Measurements from ENCODE around the gene PLPPR1. TPM values are rescaled to one million over a fixed set of nuclear protein-coding genes. Genes with fewer than 3 reads are reported as not detected.

PLPPR1 gene
- total and polyA plus RNA-seq, 2 of the 4 experiments (the other 2 are of a cell fraction): not detected

GRCh38 chr9:101232405-101232977 is 204.0 kb downstream of the PLPPR1 start:
- Histone ChIP-seq H3K23ac (ENCODE audit: low read depth, low read length) (no peak overlapping the region), H3K4ac (ENCODE audit: low read depth, low read length) (no peak overlapping the region), H2BK120ac (ENCODE audit: low read depth, low read length) (no peak overlapping the region), H3K9me3 (ENCODE audit: control insufficient read depth, insufficient read depth, low read length) (no peaks in the 10 kb centered on the region), H3K4me3 (ENCODE audit: insufficient read depth, low read depth, low read length) (no peak overlapping the region), H3K79me1 (ENCODE audit: low read depth in 1 of 2, low read length in 2 of 2) (no peaks in the 10 kb centered on the region), H2BK5ac (ENCODE audit: low read depth, low read length, poor library complexity, severe bottlenecking) (no peak overlapping the region), H4K5ac (ENCODE audit: low read depth, low read length) (no peak overlapping the region), H4K8ac (ENCODE audit: low read depth in 2 of 2, low read length in 2 of 2) (no peak overlapping the region), H3K56ac (ENCODE audit: extremely low read depth, insufficient read depth, low read length) (no peak overlapping the region), H2AFZ (replicated peaks; ENCODE audit: low read length, poor library complexity) (no peak overlapping the region), H4K91ac (ENCODE audit: insufficient read depth, low read depth, low read length) (no peak overlapping the region), H3K27ac (ENCODE audit: insufficient read depth, low read length) (no peak overlapping the region), H3K14ac (replicated peaks; ENCODE audit: low read depth, low read length) (no peak overlapping the region), H2BK20ac (ENCODE audit: low read depth, low read length) (no peak overlapping the region), H3K4me2 (ENCODE audit: low read depth, low read length) (no peak overlapping the region), H3K27me3 (ENCODE audit: control insufficient read depth, insufficient read depth, low read length) (no peaks in the 10 kb centered on the region), H3K4me1 (ENCODE audit: control insufficient read depth, insufficient read depth, low read length) (no peaks in the 10 kb centered on the region), H3K9ac (ENCODE audit: low read depth, low read length) (no peak overlapping the region), H2AK5ac (ENCODE audit: low read depth, low read length) (no peak overlapping the region), H2BK15ac (ENCODE audit: low read depth, low read length) (no peak overlapping the region), H4K20me1 (ENCODE audit: insufficient read depth, low read length) (no peaks in the 10 kb centered on the region), H2AK9ac (replicated peaks; ENCODE audit: low read depth, low read length, poor library complexity) (no peak overlapping the region), H3K18ac (ENCODE audit: low read depth, low read length) (no peak overlapping the region), H3K36me3 (ENCODE audit: control insufficient read depth, insufficient read depth, low read length) (no peaks in the 10 kb centered on the region), H3K9me1 (ENCODE audit: insufficient read depth, low read length) (no peaks in the 10 kb centered on the region)
- in situ Hi-C loops (cut with MboI; ENCODE audit: low sequenced_read_pairs) (no loop called here), dilution Hi-C loops (cut with HindIII; ENCODE audit: low sequenced_read_pairs, unreplicated experiment) (no loop called here), intact Hi-C loops (cut with micrococcal nuclease) (loop anchor here (10.0 kb wide), 1 partner anchor 628 kb away; no protein-coding TSS in a partner anchor)
- DNase-seq (no peak), ATAC-seq (ENCODE audit: low read depth) (no peak)
- WGBS, 2 experiments (ENCODE audit: extremely low coverage in 2 of 2, insufficient read length in 1 of 2): no CpG with 5 or more reads among the region's 2 CpGs
- CTCF ChIA-PET: interaction anchor here (0.6 to 1.0 kb wide), 2 partner anchors 12 to 546 kb away, joined by 4 to 5 read pairs; no protein-coding TSS in a partner anchor
- BruUV-seq (replicated peaks): no TSS peak
- POLR2A ChIA-PET (ENCODE audit: unreplicated experiment): no interaction called here
- TF ChIP-seq ELK1 (IDR thresholded peaks at IDR 0.05; ENCODE audit: borderline replicate concordance, low read depth, low read length): no peak
- TF ChIP-seq RFX5 (IDR thresholded peaks at IDR 0.05; ENCODE audit: low read depth, low read length): no peak
- TF ChIP-seq FOS (IDR thresholded peaks at IDR 0.05; ENCODE audit: low read depth, low read length): no peak
- no peak for TF ChIP-seq RCOR1 (IDR thresholded peaks at IDR 0.05; ENCODE audit: insufficient replicate concordance, low read length)
- no peak for TF ChIP-seq MXI1 (IDR thresholded peaks at IDR 0.05; ENCODE audit: borderline replicate concordance, low read depth, low read length)
- TF ChIP-seq CHD1 (IDR thresholded peaks at IDR 0.05; ENCODE audit: low read depth, low read length): no peak
